ENCODE results near the gene WDR48. TPM values are rescaled to one million over a fixed set of nuclear protein-coding genes. Genes with fewer than 3 reads are reported as not detected.

Gene WDR48
- total RNA-seq, 2 experiments from 2014 or later: 25.7 to 34.5 TPM

GRCh38 chr3:39142067-39142466 lies 90.3 kb downstream of the WDR48 start:
- CTCF ChIA-PET: no interaction called here
- Mint-ChIP-seq H3K36me3 (peaks cover 38% of the 10 kb centered on the region), H3K4me3 (no peak overlapping the region), H3K9me3 (ENCODE audit: low read depth) (no peaks in the 10 kb centered on the region), H3K4me1 (peaks cover 30% of the 10 kb centered on the region), H3K27me3 (no peaks in the 10 kb centered on the region), H3K27ac (no peak overlapping the region)
- no peak for ATAC-seq
- peak; percentile 12 for DNase-seq

- Mint-ChIP-seq H3K36me3 (peaks cover 40% of the 10 kb centered on the region), H3K27me3 (no peaks in the 10 kb centered on the region), H3K27ac (no peak overlapping the region), H3K4me1 (peaks cover 42% of the 10 kb centered on the region), H3K9me3 (ENCODE audit: low read depth) (no peaks in the 10 kb centered on the region), H3K4me3 (no peak overlapping the region)
- DNase-seq (peak; percentile 33), ATAC-seq (no peak)
- CTCF ChIA-PET: no interaction called here
Observed at GRCh38 chr3:39143051-39143885, 91.5 kb downstream of the WDR48 start.

GRCh38 chr3:39144095-39144747 lies 92.4 kb downstream of the WDR48 start:
- no peak for ATAC-seq
- Mint-ChIP-seq H3K4me1 (peaks cover 50% of the 10 kb centered on the region), H3K27ac (no peak overlapping the region), H3K4me3 (no peak overlapping the region), H3K36me3 (peaks cover 42% of the 10 kb centered on the region), H3K27me3 (no peaks in the 10 kb centered on the region), H3K9me3 (ENCODE audit: low read depth) (no peaks in the 10 kb centered on the region)
- DNase-seq: no peak
- CTCF ChIA-PET: no interaction called here

- ATAC-seq (no peak), DNase-seq (peak; percentile 34)
- Mint-ChIP-seq H3K27me3 (no peaks in the 10 kb centered on the region), H3K36me3 (peaks cover 42% of the 10 kb centered on the region), H3K4me1 (peaks cover 51% of the 10 kb centered on the region), H3K27ac (no peak overlapping the region), H3K9me3 (ENCODE audit: low read depth) (no peaks in the 10 kb centered on the region), H3K4me3 (no peak overlapping the region)
- CTCF ChIA-PET: interaction anchor here (1.1 kb wide), 1 partner anchor 36 kb away, joined by 3 read pairs; no protein-coding TSS in a partner anchor
Observed at GRCh38 chr3:39144748-39145380, 93.0 kb downstream of the WDR48 start.

GRCh38 chr3:39146083-39146501 lies 94.3 kb downstream of the WDR48 start:
- H3K27ac Mint-ChIP-seq: peak overlapping the region; percentile 95
- CTCF ChIA-PET: interaction anchor here (1.0 to 2.0 kb wide), 5 partner anchors 12 to 142 kb away, joined by 3 to 11 read pairs (median 3); no protein-coding TSS in a partner anchor
- peak; percentile 33 for DNase-seq
- no peaks in the 10 kb centered on the region for H3K9me3 Mint-ChIP-seq (ENCODE audit: low read depth)
- no peaks in the 10 kb centered on the region for H3K27me3 Mint-ChIP-seq
- H3K36me3 Mint-ChIP-seq: peaks cover 37% of the 10 kb centered on the region
- ATAC-seq: no peak
- H3K4me1 Mint-ChIP-seq: peaks cover 60% of the 10 kb centered on the region
- H3K4me3 Mint-ChIP-seq: no peak overlapping the region

Small RNAs within 50 kb of the gene (microRNA-seq; reads per million reads assigned to microRNA genes)
- gene MIR6822: not detected

Other genes with a start within 250 kb of the WDR48 start
- not detected for gene SCN10A, start 235.8 kb upstream of the WDR48 start, total RNA-seq
- under 1 TPM; 0.03 to 0.05 TPM for gene SCN11A, start 72 bp upstream of the WDR48 start, total RNA-seq
- gene GORASP1, start 55.6 kb downstream of the WDR48 start, total RNA-seq: 10 to 100 TPM; 28.8 to 32.0 TPM
- gene TTC21A, start 55.7 kb downstream of the WDR48 start, total RNA-seq: 1 to 10 TPM; 1.9 to 8.3 TPM
- gene CSRNP1, start 101.6 kb downstream of the WDR48 start, total RNA-seq: 10 to 100 TPM; 15.6 to 20.2 TPM
- gene XIRP1, start 140.6 kb downstream of the WDR48 start, total RNA-seq: 1 to 10 TPM in 1 of 2 experiments, under 1 TPM in 1; 0.06 to 1.0 TPM
- 1 to 10 TPM in 1 of 2 experiments, under 1 TPM in 1; 0.41 to 3.7 TPM for gene CX3CR1, start 228.0 kb downstream of the WDR48 start, total RNA-seq